Fibroblast of gingiva (primary cell): Measurements from ENCODE around the gene ERGIC1.
"Not testable (repeated sequence)": the region's sequence is repeated elsewhere in the genome, so short reads cannot be mapped to it uniquely, and the experiment has no call there.

Experiments
- DNase-seq: peaks from one replicate; pipeline ENCODE4 v3.0.0-alpha.2; 2011; ENCODE audit warnings: low read depth

ERGIC1 gene

DNA sequence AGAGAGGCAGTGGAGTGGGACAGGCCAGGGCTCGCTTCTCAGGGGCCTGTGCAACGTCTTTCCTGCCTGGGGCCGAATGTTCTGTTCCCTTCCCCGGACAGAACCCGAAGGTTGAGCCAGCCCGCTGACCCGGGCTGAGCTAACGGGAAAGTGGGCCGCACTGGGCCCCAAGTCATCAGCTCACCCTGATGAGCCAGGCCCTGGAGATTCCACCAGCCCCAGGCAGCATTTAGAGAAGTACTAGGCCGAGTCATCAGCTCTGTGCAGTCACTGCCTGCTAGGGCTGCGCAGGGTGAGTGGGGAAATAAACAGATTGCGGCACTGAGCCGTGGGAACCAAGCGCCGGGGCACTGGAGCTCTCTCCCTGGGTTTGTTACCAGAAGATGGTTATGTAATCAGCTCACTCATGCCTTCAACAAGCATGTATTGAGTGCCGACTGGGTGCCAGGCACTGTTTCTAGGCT is 33.9 kb upstream of the ERGIC1 start:
- peak; percentile 96 for DNase-seq

- peak; percentile 91 for DNase-seq
Observed at GRCh38 chr5:172801179-172801671, 32.8 kb upstream of the ERGIC1 start.

DNA sequence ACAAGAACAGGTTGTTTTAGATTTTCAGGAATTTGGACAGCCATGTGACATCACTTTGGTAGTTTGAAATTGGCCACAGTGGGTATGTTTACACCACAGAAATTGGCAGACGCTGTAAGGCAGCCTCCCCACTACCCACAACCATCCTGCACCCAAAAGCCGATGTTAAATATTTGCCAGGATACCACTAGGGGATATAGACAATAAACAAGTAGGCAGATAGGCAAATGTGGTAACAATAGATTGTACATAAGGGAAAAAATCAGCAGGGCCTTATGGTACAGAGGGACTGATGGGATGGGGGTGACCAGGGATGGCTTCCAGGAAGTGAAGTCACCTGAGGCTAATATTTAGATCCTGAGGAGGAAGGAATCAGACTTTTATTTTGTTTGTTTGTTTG is 31.9 kb upstream of the ERGIC1 start:
- no peak for DNase-seq

GRCh38 chr5:172802567-172803176 is 31.4 kb upstream of the ERGIC1 start:
- no peak for DNase-seq

DNA sequence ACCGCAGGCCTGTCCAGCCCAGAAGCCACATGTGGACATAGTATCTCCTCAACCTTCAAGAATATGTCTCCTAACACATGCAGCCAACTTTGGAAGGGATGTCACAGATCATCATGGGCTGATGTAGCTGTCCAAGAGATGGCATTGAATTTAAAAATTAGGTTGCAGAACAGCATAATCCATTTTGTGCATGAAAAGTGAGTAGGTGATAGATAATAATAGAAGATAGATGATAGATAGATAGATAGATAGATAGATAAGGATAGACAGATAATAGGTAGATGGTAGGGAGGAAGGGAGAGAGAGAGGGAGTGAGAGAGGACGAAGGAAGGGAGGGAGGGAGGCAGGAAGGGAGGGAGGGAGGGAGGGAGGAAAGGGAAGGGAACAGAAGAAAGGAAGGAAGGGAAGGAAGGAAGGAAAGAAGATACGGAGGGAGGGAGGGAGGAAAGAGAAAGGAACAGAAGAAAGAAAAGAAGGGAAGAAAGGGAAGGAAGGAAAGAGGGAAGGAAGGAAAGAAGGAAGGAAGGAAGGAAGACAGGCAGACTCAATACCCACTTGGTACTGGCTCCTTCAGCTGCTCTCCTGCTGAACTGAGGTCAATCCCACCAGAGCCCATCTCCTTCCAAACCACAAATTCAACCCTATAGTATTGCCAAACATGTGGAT is 28.9 kb upstream of the ERGIC1 start:
- DNase-seq, result no peak

DNA sequence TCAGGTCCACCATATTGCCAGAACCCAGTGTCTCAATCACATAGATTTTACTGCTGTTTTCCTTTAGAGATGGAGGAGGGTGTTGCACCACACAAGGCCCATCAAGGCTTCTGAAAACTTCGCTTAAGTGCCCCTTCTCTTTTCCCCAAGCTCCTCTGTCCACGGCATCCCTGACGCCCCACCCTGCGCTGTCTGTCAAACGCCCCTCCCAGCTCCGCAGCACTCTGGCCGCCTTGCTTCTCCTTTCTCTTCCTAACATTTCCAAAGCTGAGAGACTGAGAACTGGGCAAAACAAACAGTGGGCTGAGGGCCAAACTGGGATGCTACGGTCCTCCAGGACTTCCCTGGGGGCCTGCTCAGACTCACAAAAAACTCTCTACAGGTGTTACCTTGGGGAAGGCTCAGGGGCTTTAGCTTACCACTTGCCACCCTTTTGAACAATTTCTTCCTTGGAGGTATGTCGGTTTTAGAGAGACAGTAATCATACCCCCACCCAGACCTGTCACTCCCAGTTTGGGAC is 28.3 kb upstream of the ERGIC1 start:
- DNase-seq, result no peak

DNA sequence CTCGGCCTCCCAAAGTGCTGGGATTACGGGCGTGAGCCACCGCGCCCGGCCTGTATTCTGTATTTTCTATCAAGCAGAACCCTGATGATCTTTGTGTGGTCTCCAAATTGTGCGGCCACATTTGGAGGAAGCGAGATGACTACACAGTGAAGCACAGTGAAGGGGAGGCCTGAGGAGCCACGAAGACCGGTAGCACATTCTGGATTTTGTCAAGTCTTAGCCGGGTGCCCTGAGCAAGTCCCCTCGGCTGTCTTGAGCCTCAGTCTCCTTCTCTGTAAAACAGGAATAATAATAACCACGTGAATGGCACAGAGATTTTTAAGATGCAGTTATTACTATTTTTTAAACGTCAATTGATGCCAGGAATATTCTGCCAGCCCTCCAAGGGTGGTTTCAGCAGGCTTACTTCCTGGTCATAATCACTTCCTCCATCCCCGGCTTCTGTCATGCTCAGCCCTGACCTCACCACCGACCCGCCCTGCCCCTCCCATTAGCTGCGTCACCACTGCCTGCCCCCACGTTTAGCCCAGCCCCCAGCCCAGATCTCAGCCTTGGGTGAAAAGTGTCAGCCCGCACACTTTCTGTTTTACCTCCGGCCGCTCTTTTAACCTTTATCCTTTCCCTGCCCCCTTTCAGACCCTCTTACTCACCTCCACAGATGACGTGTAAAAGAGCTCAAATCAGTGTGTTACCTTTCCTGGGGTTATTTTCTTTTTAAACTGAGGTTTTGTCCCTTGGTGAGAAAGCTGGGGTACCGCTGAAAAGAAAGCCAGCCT is 27.0 kb upstream of the ERGIC1 start:
- DNase-seq, result peak; percentile 89

DNA sequence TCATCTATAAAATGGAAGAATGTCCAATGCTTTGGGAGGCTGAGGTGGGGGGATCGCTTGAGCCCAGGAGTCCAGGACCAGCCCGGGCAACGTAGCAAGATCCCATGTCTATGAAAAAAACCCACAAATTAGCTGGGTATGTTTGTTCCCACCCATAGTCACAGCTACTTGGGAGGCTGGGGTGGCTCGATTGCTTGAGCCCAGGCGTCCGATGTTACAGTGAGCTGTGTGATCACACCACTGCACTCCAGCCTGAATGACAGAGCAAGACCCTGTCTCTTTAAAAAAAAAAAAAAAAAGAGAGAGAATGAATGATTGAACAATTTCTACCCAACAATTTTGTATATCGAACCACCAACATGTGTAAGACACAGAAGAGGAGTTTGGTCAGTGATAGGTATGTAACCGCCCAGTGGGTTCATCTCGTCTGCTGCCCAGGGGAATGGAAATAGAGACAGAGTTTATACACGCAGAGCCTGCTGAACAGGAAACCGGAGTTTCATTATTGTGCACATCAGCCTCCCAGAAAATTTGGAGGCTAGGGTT is 26.2 kb upstream of the ERGIC1 start:
- no peak for DNase-seq

- DNase-seq, result no peak
Observed at GRCh38 chr5:172809774-172810173, 24.3 kb upstream of the ERGIC1 start.

GRCh38 chr5:172810996-172811395 is 23.1 kb upstream of the ERGIC1 start:
- not testable (repeated sequence) for DNase-seq

DNA sequence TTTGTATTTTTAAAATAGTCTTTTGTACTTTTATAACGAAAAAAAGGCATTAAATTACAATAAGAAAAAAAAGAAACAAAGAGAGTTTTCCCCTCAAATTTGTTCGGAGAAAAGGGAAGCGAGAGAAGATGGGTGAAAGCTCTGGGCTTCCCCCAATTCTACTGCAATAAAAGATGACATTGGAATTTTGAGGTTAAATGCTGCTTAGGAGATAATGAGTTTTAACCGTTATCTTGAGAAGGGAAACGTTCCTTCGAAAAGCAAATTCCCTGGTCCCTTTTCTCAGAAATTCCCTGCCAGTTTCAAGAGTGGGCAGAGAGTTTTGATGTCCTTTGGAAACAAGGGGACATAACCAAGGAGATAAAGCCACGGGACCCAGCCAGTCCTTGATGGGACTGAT is 18.4 kb upstream of the ERGIC1 start:
- no peak for DNase-seq

- DNase-seq, result no peak
Observed at GRCh38 chr5:172816925-172817562, 17.0 kb upstream of the ERGIC1 start.

- no peak for DNase-seq
Observed at GRCh38 chr5:172817664-172818063, 16.4 kb upstream of the ERGIC1 start.

- DNase-seq, result no peak
Observed at GRCh38 chr5:172818081-172818480, 16.0 kb upstream of the ERGIC1 start.

GRCh38 chr5:172819569-172819968 is 14.5 kb upstream of the ERGIC1 start:
- DNase-seq, result no peak

- no peak for DNase-seq
Observed at GRCh38 chr5:172820046-172820767, 13.8 kb upstream of the ERGIC1 start.

DNA sequence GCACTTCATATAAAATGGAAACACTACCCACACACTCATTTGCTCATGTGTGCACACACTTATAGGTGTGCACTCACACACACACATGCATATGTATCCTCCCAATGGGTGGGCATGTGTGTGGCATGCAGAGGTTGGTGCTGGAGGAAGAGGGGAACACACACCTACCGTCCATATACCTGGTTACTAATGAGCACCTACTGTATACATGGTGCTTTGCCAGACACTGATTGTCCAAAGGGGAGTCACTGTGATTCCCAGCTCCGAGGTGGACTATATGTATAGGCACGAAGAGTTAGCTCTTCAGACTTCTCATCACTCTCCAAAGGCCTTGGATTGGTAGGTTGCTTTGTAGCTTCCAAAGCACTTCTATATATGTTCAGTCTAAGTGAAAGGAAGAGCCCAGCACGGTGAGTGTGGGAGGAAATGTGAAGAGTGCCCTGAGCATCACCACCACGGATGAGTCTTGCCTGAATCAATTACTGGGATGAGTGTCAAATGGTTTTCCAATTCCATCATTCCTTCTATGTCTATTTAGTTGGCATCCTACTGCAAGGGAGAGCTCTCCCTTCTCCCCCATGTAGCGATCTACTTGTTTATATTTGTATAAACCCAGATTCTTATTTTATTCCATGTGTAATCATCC is 12.6 kb upstream of the ERGIC1 start:
- DNase-seq, result no peak

DNA sequence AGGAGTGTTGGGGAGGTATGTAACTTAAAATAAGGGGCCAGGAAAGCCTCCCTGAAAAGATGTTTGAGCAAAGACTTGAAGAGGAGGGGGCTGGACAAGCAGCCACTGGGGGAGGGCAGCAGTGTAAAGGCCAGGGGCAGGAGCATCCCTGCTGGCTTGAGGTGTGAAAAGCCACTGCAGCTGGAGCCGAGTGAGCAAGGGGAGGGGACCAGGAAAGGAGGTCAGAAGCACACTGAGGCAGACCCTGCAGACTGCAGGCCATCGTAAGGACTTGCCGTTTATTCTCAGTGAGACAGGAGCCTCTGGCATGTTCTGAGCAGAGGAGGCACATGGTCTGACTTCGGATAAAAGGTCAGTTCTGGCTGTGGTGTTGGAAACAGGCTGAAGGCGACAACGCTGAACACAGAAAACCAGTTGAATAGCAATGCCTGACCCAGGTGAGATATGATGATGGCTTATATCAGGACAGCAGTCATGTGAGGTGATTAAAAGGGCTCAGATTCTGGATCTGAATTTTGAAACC is 10.2 kb upstream of the ERGIC1 start:
- no peak for DNase-seq

DNA sequence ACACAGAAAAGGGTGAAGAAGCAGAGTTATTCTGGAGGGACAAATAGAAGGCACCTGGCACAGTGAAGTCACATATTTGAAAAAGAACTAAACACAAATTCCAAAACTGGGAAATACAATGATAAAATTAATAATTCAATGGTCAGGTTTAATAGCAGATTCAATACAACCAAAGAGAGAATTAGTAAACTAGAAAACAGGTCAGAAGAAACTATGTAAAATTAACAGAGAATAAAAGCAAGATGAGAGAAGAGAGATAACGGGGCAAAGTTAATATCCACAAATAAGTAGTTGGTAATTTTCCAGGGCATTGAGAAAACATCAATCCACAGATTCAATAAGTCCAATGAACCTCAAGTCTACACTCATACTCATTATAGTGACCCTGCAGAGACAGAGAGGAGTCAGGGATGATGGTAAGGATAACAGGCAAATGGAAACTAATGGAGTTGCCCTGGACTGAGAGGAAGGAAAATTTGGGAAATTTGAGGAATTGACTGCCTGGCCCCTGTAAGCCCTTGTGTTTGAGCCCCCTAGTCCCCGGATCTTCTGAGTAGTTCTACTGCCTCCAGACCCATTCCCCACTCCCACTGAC is 8.3 kb upstream of the ERGIC1 start:
- no peak for DNase-seq

GRCh38 chr5:172827841-172828240 is 6.2 kb upstream of the ERGIC1 start:
- no peak for DNase-seq
